Gastroesophageal sphincter (tissue), 4 donors: ENCODE results near the gene STPG2. TPM values are rescaled to one million over a fixed set of nuclear protein-coding genes. Genes with fewer than 3 reads are reported as not detected.

Source experiments
- ATAC-seq: fragments of 150-250 bp; one replicate; pipeline ENCODE4 v1.9.1; 2016; ENCODE audit warnings: mild to moderate bottlenecking, moderate library complexity
- H3K27ac ChIP-seq, 4 donors: fragments of 200-600 bp; sonication (generic) in 3 of 4; 1 replicate in 3 of 4; 2 replicates in 1 of 4; pipeline ENCODE4 v1.5.1; 2016 to 2019
- H3K27me3 ChIP-seq: fragments of 200-600 bp; sonication (generic); one replicate; pipeline ENCODE4 v1.5.1; 2019
- H3K36me3 ChIP-seq, 2 donors: fragments of 200-600 bp; sonication (generic); one replicate each; pipeline ENCODE4 v1.5.1; 2019; ENCODE audit warnings: control low read depth in 1 of 2
- H3K4me1 ChIP-seq, 3 donors: fragments of 200-600 bp; sonication (generic); 1 replicate in 2 of 3; 2 replicates in 1 of 3; pipeline ENCODE4 v1.5.1; 2016 to 2019; ENCODE audit warnings: control low read depth in 2 of 3
- H3K4me3 ChIP-seq, 2 donors: fragments of 200-600 bp; sonication (generic); one replicate each; pipeline ENCODE4 v1.5.1; 2019; ENCODE audit warnings: mild to moderate bottlenecking in 1 of 2, moderate library complexity in 1 of 2
- H3K9me3 ChIP-seq, 3 donors: fragments of 200-600 bp; sonication (generic); one replicate each; pipeline ENCODE4 v1.5.1; 2017 to 2019; ENCODE audit warnings: control low read depth in 2 of 3
- EP300 ChIP-seq: sonication (generic); formaldehyde crosslinking; IDR thresholded peaks from one replicate; pipeline ENCODE4 v1.6.1; 2017; ENCODE audit warnings: antibody characterized with exemption, mild to moderate bottlenecking
- POLR2A ChIP-seq, 2 donors: fragments of 450-650 bp; IDR thresholded peaks; one replicate each; pipeline ENCODE4 v1.6.1; 2017; ENCODE audit warnings: antibody characterized with exemption in 2 of 2, mild to moderate bottlenecking in 2 of 2, moderate library complexity in 1 of 2
- POLR2AphosphoS5 ChIP-seq: sonication (generic); formaldehyde crosslinking; IDR thresholded peaks from one replicate; pipeline ENCODE4 v1.6.1; 2017; ENCODE audit warnings: antibody characterized with exemption
- WGBS, 2 donors: methylation state at CpG; one replicate each; pipeline ENCODE4 v1.1.5; 2018; ENCODE audit warnings: low coverage in 1 of 2; 5-methylcytosine and 5-hydroxymethylcytosine counted together
- total RNA-seq, 4 donors: library from RNA; depleted of rRNA; stranded (reverse); fragments of >200 nt; gene quantifications; one replicate each; pipeline ENCODE4 v1.1.0, GENCODE V29; 2016
- TF ChIP-seq, protein P1 (sequence below), 4 experiments: fragments of 200-600 bp in 2 of 4; fragments of 450-650 bp in 2 of 4; sonication (generic) in 1 of 4; IDR thresholded peaks; one replicate each; pipeline ENCODE4 v1.5.1; 2017 to 2019; ENCODE audit warnings: antibody characterized with exemption in 4 of 4, mild to moderate bottlenecking in 2 of 4, moderate library complexity in 2 of 4

STPG2 gene
- under 1 TPM in 2 of 4 donors, not detected in 2; 0.13 to 0.62 TPM for total RNA-seq

DNA sequence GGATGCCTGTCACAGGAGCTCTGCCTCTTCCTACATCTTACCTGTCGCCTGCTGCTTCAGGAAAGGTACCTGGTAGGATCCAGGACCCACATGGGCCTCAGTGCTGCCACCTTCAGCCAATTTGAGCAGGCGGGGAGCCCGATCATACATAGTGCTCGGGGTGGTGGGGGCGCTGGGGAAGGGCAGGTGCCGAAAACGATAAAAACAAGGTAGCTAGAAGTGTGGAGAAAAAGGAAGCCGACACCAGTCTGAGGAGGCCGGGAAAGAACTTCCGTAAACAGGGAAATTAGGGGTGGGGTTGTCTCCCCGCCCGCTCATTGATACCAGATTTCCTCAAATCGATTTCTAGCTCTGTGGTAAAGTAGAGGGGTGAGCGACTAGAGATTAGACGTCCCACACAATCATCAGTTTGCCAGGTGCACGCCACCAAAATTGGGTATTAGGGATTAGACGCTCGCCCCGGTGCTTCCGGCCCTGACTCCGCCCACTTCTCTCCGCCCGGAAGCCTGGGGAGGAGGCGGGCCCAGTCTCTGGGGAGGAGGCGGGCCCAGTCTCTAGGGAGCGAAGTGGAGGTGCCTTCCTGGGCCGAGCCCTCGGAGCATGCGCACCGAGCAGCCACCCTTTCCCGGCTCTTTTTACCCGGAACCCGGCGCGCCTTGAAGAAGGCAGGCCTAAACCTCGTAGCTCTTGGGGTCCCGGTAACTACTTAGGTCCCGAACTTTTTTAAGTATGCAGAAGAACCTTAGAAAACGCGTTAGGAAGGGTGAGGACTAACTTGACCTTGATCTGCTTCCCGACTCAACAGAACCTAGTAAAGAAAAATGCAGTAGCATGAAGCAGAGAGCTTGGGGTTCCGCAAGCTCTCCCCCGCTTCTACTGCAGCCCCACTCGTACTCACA lies at the start of gene STPG2:
Gene STPG2 (minus strand): TSS at position 476 of the 899 bp plus-strand sequence.
- peak in 1 of 2 donors; percentile 19 for TF ChIP-seq POLR2A (IDR thresholded peaks at IDR 0.05)
- peak; percentile 34 for TF ChIP-seq POLR2AphosphoS5
- TF ChIP-seq, protein P1, sequence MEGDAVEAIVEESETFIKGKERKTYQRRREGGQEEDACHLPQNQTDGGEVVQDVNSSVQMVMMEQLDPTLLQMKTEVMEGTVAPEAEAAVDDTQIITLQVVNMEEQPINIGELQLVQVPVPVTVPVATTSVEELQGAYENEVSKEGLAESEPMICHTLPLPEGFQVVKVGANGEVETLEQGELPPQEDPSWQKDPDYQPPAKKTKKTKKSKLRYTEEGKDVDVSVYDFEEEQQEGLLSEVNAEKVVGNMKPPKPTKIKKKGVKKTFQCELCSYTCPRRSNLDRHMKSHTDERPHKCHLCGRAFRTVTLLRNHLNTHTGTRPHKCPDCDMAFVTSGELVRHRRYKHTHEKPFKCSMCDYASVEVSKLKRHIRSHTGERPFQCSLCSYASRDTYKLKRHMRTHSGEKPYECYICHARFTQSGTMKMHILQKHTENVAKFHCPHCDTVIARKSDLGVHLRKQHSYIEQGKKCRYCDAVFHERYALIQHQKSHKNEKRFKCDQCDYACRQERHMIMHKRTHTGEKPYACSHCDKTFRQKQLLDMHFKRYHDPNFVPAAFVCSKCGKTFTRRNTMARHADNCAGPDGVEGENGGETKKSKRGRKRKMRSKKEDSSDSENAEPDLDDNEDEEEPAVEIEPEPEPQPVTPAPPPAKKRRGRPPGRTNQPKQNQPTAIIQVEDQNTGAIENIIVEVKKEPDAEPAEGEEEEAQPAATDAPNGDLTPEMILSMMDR (IDR thresholded peaks at IDR 0.05), result peak in 1 of 4 experiments; percentile 44
- no peak for TF ChIP-seq EP300
- H3K4me1 ChIP-seq, result peaks cover 0 to 6% (median 0%) of the 10 kb centered on the region in 3 donors
- H3K36me3 ChIP-seq, result no peaks in the 10 kb centered on the region
- no peaks in the 10 kb centered on the region for H3K9me3 ChIP-seq
- WGBS, 2 donors, result 2 to 7% methylated on average over 10 to 17 of the region's 44 CpGs
- H3K27ac ChIP-seq, result peak within 1 kb of the TSS; percentile 21 to 84 (median 81)
- peak; percentile 100 for ATAC-seq
- no peaks in the 10 kb centered on the region for H3K27me3 ChIP-seq
- peak within 1 kb of the TSS; percentile 67 to 68 for H3K4me3 ChIP-seq

DNA sequence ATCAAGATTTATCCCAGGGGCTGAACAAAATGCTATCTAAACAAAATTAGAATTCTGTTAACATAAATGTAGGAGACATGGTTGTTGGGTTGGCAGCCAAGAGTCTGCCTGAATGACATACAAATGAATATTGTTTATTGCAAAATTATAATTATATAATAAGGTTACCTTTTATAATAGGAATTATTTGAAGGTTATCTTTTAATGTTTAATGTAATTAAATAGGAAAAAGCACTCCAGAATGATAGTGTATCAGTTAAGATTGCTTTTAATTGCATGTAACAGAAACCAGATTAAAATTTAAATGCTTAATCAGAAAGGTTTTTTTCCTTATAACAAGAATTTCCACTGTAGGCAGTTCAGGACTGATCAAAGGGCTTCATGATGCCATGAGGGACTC lies 42.0 kb upstream of the STPG2 start:
- ATAC-seq, result no peak
- peaks cover 0 to 11% (median 0%) of the 10 kb centered on the region in 3 donors for H3K9me3 ChIP-seq
- no peaks in the 10 kb centered on the region for H3K36me3 ChIP-seq
- TF ChIP-seq EP300 (no peak), POLR2AphosphoS5 (no peak), POLR2A (IDR thresholded peaks at IDR 0.05) (no peak)
- TF ChIP-seq, protein P1 (IDR thresholded peaks at IDR 0.05), result no peak
- H3K4me1 ChIP-seq, result no peaks in the 10 kb centered on the region
- H3K4me3 ChIP-seq, result no peak overlapping the region
- no peak overlapping the region for H3K27ac ChIP-seq
- H3K27me3 ChIP-seq, result no peaks in the 10 kb centered on the region

DNA sequence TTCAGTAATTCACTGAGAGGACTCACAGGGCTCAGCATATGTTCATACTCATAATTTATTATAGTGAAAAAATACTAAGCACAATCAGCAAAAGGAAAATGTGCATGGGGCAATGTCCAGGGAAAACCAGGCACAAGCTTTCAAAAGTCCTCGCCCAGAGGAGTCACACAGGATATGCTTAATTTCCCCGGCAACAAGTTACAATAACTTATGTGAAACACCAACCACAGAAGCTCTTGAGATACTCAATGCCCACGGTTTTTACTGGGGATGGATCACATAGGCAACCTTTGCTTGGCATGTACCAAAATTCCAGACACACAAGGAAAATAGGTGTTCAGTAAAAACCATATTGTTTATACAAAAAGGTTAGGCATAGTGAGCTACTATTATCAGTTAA lies 38.5 kb upstream of the STPG2 start:
- no peak for ATAC-seq
- no peak for TF ChIP-seq POLR2AphosphoS5
- 39 to 41% methylated on average over 3 of the region's 3 CpGs for WGBS, 2 donors
- Histone ChIP-seq H3K4me3 (no peak overlapping the region), H3K27ac (no peak overlapping the region), H3K36me3 (no peaks in the 10 kb centered on the region), H3K4me1 (no peaks in the 10 kb centered on the region), H3K9me3 (no peaks in the 10 kb centered on the region), H3K27me3 (no peaks in the 10 kb centered on the region)

DNA sequence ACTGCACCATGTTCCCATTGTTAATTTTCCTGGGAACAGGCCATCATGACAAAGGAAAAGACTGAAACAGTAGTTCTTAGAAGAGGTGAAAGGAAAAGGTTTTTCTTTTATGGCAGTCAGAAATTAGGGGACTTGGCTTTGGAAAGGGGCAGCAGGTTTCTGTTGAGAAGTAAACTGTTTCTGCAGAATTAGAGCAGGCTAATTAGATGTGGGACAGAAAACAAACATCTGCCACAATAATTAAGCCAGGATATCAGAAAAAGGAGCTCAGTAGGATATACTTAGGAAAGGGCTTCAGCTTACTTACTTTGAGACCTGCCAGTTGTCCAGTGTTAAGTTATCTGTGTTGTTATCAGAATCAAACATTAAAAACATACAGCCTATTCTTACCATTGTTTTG lies 36.7 kb upstream of the STPG2 start:
- H3K4me3 ChIP-seq, result no peak overlapping the region
- ATAC-seq, result no peak
- H3K36me3 ChIP-seq, result no peaks in the 10 kb centered on the region
- no peak overlapping the region for H3K27ac ChIP-seq
- no peaks in the 10 kb centered on the region for H3K4me1 ChIP-seq
- TF ChIP-seq EP300 (no peak), POLR2AphosphoS5 (no peak), POLR2A (IDR thresholded peaks at IDR 0.05) (no peak)
- TF ChIP-seq, protein P1 (IDR thresholded peaks at IDR 0.05), result no peak
- H3K9me3 ChIP-seq, result no peaks in the 10 kb centered on the region
- no peaks in the 10 kb centered on the region for H3K27me3 ChIP-seq

DNA sequence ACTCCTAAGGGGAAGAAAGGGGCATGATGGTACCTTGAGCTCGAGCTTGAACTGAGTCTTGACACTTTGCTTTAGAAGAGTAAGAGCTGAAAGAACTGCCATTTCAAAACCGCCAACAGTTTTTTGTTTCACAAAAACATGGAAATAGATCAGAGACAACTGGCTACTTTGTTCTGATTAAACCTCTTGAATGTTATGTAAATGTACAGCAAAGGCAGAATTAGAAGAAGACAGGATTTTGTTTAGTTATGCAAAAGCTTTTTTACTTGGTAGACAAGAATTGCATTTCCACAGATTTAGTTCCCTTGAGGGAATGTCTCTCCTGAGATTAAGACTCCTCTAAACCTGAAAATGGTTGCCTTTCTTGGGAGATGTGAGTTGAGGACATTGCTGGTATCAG lies 33.3 kb upstream of the STPG2 start:
- Histone ChIP-seq H3K36me3 (no peaks in the 10 kb centered on the region), H3K4me3 (no peak overlapping the region), H3K27me3 (no peaks in the 10 kb centered on the region), H3K9me3 (no peaks in the 10 kb centered on the region), H3K4me1 (no peaks in the 10 kb centered on the region), H3K27ac (no peak overlapping the region)
- TF ChIP-seq POLR2A (IDR thresholded peaks at IDR 0.05) (no peak), EP300 (no peak), POLR2AphosphoS5 (no peak)
- TF ChIP-seq, protein P1 (IDR thresholded peaks at IDR 0.05), result no peak
- ATAC-seq, result no peak
- WGBS, 2 donors, result 57 to 87% methylated on average over 2 of the region's 2 CpGs
